GM18867 (cell line): ENCODE measurements around the gene PLD4.
"Not testable (repeated sequence)": the region's sequence is repeated elsewhere in the genome, so short reads cannot be mapped to it uniquely, and the experiment has no call there.

Experiments
- ATAC-seq: cut with Tn5 transposase; IDR thresholded peaks from one replicate; pipeline ENCODE4 v1.9.1; 2021; ENCODE audit warnings: mild to moderate bottlenecking, moderate library complexity; ENCODE audit not compliant: unreplicated experiment

PLD4 gene

DNA sequence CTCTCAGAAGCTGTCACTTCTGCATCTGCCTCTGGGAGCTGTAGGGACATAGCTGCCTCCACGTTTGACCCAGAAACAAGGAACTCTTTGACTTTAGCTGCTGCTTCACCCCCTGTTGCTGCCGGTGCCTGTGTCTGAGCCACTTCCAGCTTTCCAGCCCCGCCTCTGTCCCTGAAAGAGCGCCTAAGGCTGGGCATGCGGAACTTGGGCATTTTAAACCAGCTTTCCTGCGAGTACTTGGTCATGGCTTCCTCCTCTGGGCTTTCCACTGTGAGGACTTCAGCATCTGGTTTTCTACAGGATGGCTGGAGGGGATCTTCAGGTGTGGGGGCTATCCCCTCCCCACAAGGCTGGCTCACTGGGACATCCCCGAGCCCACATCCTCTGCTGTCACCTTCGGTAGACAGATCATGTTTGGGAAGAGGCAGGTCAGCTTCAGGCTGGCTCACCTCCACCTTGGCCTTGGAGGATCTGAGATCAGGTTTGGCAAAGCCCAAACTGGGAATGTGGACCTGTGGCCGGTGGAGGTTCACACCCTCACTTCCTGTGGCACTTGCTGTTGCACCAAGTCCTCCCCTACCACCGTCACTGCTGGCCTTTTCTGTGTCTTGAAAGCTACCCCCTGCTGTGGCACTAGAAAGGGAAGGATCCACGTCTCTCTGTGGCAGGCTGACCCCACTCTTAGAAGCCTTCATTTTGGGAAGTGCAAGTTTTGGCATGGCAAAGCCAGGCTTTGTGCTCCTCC, 15.2 kb downstream of the PLD4 start:
- ATAC-seq, result no peak

- no peak for ATAC-seq
These were observed 16.0 kb downstream of the PLD4 start for GRCh38 chr14:104940526-104941150.

DNA sequence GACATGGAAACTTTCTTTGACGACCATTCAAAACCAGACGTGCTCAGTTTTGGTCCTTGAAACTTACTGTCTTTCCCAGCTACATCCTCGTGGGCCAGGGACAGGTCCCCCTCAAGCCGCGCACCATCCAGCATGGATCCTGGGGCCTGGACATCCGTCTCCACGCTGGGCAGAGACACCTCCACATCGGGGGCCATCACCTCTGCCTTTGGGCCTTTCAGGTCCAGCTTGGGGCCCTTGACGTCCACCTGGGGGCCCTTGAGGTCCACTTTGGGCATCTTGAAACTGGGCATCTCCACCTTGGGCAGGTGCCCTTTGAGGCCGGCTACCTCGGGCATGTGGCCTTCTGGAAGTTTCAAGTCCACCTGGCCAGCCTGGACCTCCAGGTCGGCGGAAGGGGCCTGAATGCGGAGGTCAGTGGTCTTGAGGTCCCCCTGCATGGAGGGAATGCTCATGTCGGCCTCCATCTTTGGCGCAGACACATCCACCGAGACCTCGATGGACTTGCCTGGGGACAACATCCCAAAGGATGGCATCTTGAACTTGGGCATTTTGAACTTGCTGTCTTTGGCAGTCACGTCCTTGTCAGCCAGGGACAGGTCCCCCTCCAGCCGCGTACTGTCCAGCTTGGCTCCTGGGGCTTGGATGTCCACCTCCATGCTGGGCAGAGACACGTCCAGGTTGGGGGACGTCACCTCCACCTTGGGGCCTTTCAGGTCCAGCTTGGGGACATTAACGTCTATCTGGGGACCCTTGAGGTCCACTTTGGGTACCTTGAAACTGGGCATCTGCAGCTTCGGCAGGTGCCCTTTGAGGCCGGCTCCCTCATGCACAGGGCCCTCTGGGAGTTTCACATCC, 17.1 kb downstream of the PLD4 start:
- no peak for ATAC-seq

GRCh38 chr14:104942586-104942985, 17.9 kb downstream of the PLD4 start:
- ATAC-seq, result no peak

- not testable (repeated sequence) for ATAC-seq
These were observed 18.7 kb downstream of the PLD4 start for GRCh38 chr14:104943216-104944015.

GRCh38 chr14:104944016-104944308, 19.3 kb downstream of the PLD4 start:
- not testable (repeated sequence) for ATAC-seq

DNA sequence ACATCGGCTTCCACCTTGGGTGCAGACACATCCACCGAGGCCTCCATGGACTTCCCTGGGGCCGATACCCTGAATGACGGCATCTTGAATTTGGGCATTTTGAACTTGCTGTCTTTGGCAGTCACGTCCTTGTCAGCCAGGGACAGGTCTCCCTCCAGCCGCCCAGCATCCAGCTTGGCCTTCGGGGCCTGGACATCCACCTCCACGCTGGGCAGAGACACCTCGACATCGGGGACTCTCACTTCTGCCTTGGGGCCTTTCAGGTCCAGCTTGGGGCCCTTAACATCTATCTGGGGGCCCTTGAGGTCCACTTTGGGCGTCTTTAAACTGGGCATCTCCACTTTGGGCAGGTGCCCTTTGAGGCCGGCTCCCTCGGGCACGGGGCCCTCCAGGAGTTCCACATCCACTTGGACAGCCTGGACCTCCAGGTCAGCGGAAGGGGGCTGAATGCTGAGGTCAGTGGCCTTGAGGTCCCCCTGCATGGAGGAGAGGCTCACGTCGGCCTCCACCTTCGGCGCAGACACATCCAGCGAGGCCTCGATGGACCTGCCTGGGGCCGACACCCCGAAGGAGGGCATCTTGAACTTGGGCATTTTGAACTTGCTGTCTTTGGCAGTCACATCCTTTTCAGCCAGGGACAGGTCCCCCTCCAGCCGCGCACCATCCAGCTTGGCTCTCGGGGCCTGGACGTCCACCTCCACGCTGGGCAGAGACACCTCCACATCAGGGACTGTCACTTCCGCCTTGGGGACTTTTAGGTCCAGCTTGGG, 19.9 kb downstream of the PLD4 start:
- not testable (repeated sequence) for ATAC-seq

DNA sequence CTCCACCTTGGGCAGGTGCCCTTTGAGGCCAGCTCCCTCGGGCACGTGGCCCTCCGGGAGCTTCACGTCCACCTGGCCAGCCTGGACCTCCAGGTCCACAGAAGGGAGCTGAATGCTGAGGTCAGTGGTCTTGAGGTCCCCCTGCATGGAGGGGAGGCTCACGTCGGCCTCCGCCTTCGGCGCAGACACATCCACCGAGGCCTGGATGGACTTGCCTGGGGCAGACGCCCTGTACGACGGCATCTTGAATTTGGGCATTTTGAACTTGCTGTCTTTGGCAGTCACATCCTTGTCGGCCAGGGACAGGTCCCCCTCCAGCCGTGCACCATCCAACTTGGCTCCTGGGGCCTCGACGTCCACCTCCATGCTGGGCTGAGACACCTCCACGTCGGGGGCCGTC, 20.6 kb downstream of the PLD4 start:
- ATAC-seq, result not testable (repeated sequence)

- not testable (repeated sequence) for ATAC-seq
These were observed 21.6 kb downstream of the PLD4 start for GRCh38 chr14:104945986-104946965.

- ATAC-seq, result not testable (repeated sequence)
These were observed 22.5 kb downstream of the PLD4 start for GRCh38 chr14:104947201-104947600.

DNA sequence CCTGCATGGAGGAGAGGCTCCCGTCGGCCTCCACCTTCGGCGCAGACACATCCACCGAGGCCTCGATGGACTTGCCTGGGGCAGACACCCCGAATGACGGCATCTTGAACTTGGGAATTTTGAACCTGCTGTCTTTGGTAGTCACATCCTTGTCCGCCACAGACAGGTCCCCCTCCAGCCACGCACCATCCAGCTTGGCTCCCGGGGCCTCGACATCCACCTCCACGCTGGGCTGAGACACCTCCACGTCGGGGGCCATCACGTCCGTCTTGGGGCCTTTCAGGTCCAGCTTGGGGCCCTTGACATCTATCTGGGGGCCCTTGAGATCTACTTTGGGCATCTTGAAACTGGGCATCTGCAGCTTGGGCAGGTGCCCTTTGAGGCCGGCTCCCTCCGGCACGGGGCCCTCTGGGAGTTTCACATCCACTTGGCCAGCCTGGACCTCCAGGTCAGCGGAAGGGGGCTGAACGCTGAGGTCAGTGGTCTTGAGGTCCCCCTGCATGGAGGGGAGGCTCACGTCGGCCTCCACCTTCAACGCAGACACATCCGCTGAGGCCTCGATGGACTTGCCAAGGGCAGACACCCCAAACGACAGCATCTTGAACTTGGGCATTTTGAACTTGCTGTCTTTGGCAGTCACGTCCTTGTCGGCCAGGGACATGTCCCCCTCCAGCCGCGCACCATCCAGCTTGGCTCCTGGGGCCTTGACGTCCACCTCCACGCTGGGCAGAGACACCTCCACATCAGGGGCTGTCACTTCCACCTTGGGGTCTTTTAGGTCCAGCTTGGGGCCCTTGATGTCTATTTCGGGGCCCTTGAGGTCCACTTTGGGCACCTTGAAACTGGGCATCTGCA, 23.4 kb downstream of the PLD4 start:
- not testable (repeated sequence) for ATAC-seq

DNA sequence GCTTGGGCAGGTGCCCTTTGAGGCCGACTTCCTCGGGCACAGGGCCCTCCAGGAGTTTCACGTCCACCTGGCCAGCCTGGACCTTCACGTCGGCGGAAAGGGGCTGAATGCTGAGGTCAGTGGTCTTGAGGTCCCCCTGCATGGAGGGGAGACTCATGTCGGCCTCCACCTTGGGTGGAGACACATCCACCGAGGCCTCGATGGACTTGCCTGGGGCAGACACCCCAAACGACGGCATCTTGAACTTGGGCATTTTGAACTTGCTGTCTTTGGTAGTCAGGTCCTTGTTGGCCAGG, 24.0 kb downstream of the PLD4 start:
- no peak for ATAC-seq

GRCh38 chr14:104949406-104949955, 24.8 kb downstream of the PLD4 start:
- not testable (repeated sequence) for ATAC-seq

GRCh38 chr14:104950021-104950420, 25.3 kb downstream of the PLD4 start:
- no peak for ATAC-seq

- ATAC-seq, result not testable (repeated sequence)
These were observed 26.0 kb downstream of the PLD4 start for GRCh38 chr14:104950701-104951100.

GRCh38 chr14:104951863-104952657, 27.4 kb downstream of the PLD4 start:
- ATAC-seq, result not testable (repeated sequence)

- ATAC-seq, result no peak
These were observed 28.4 kb downstream of the PLD4 start for GRCh38 chr14:104953097-104953496.
